Lower leg skin (tissue), 4 donors: Measurements from ENCODE around the gene IFNL1. TPM values are rescaled to one million over a fixed set of nuclear protein-coding genes. Genes with fewer than 3 reads are reported as not detected.

ENCODE experiments used
- DNase-seq, 2 donors: peaks; one replicate each; pipeline ENCODE4 v3.0.0-alpha.2; 2019; ENCODE audit warnings: low spot score in 2 of 2
- H3K4me3 ChIP-seq: fragments of 200-600 bp; sonication (generic); 2 replicates; pipeline ENCODE4 v1.5.1; 2017; ENCODE audit warnings: mild to moderate bottlenecking, low read depth; ENCODE audit not compliant: poor library complexity, severe bottlenecking
- CTCF ChIP-seq, 3 donors: fragments of 450-650 bp; IDR thresholded peaks; one replicate each; pipeline ENCODE4 v1.5.1; 2016; ENCODE audit warnings: antibody characterized with exemption in 3 of 3, mild to moderate bottlenecking in 3 of 3, moderate library complexity in 2 of 3
- POLR2A ChIP-seq, 2 donors: fragments of 450-650 bp; IDR thresholded peaks; one replicate each; pipeline ENCODE4 v1.6.1; 2016 to 2017; ENCODE audit warnings: antibody characterized with exemption in 2 of 2, mild to moderate bottlenecking in 1 of 2, moderate library complexity in 1 of 2
- WGBS, 2 donors: methylation state at CpG; one replicate each; pipeline ENCODE4 v1.1.5; 2018; 5-methylcytosine and 5-hydroxymethylcytosine counted together
- intact Hi-C: fragments of 100-400 bp; cut with DNase I; formaldehyde crosslinking; loops from one replicate; pipeline ENCODE4 v1.15.0; 2023; ENCODE audit warnings: low total_unique reads
- total RNA-seq, 4 donors: library from RNA; depleted of rRNA; stranded (reverse); fragments of >200 nt; gene quantifications; one replicate each; pipeline ENCODE4 v1.1.0, GENCODE V29; 2016

The IFNL1 gene
- total RNA-seq, 4 donors from 2014 or later: not detected

GRCh38 chr19:39347332-39348164 lies 51.3 kb downstream of the IFNL1 start:
- no peak for DNase-seq
- 75 to 80% methylated on average over 4 of the region's 4 CpGs for WGBS, 2 donors
- no peak for TF ChIP-seq CTCF (IDR thresholded peaks at IDR 0.05)
- TF ChIP-seq POLR2A (IDR thresholded peaks at IDR 0.05): no peak

More at GRCh38 chr19:39347332-39348164, 51.3 kb downstream of the IFNL1 start:
- intact Hi-C loops: no loop called here
- no peak overlapping the region for H3K4me3 ChIP-seq

Other genes with a start within 250 kb of the IFNL1 start
- gene ACP7, start 212.0 kb upstream of the IFNL1 start, total RNA-seq: 10 to 100 TPM; 20.8 to 46.5 (median 29.0) TPM
- 10 to 100 TPM; 30.9 to 65.7 (median 40.1) TPM for gene PAK4, start 170.6 kb upstream of the IFNL1 start, total RNA-seq
- 100 to 1,000 TPM; 367 to 798 (median 407) TPM for gene NCCRP1, start 99.4 kb upstream of the IFNL1 start, total RNA-seq
- gene SYCN, start 92.1 kb upstream of the IFNL1 start, total RNA-seq: not detected
- not detected for gene IFNL3, start 51.4 kb upstream of the IFNL1 start, total RNA-seq
- gene IFNL4, start 47.6 kb upstream of the IFNL1 start, total RNA-seq: not detected
- gene IFNL2, start 28.0 kb upstream of the IFNL1 start, total RNA-seq: not detected
- 1 to 10 TPM in 2 of 4 donors, under 1 TPM in 2; 0.46 to 3.5 (median 1.5) TPM for gene LRFN1, start 24.5 kb downstream of the IFNL1 start, total RNA-seq
- 10 to 100 TPM in 2 of 4 donors, 1 to 10 TPM in 1, under 1 TPM in 1; 0.72 to 12.6 (median 8.8) TPM for gene GMFG, start 39.6 kb downstream of the IFNL1 start, total RNA-seq
- gene SAMD4B, start 46.0 kb downstream of the IFNL1 start, total RNA-seq: 100 to 1,000 TPM; 102 to 132 (median 118) TPM
- 10 to 100 TPM; 22.4 to 48.0 (median 36.3) TPM for gene PAF1, start 94.7 kb downstream of the IFNL1 start, total RNA-seq
- 10 to 100 TPM; 30.3 to 35.8 (median 33.3) TPM for gene MED29, start 95.0 kb downstream of the IFNL1 start, total RNA-seq
- 100 to 1,000 TPM; 170 to 536 (median 280) TPM for gene ZFP36, start 110.4 kb downstream of the IFNL1 start, total RNA-seq
- 1 to 10 TPM; 3.0 to 6.4 (median 4.3) TPM for gene PLEKHG2, start 116.3 kb downstream of the IFNL1 start, total RNA-seq
- 1,000 to 10,000 TPM; 1,726 to 3,026 (median 2,088) TPM for gene RPS16, start 139.5 kb downstream of the IFNL1 start, total RNA-seq
- gene SUPT5H, start 149.2 kb downstream of the IFNL1 start, total RNA-seq: 100 to 1,000 TPM in 1 of 4 donors, 10 to 100 TPM in 3; 70.0 to 102 (median 77.3) TPM
- gene TIMM50, start 184.4 kb downstream of the IFNL1 start, total RNA-seq: 10 to 100 TPM; 35.0 to 41.9 (median 37.1) TPM
- under 1 TPM in 1 of 4 donors, not detected in 3; 0.10 TPM for gene DLL3, start 202.5 kb downstream of the IFNL1 start, total RNA-seq
- not detected for gene SELENOV, start 218.7 kb downstream of the IFNL1 start, total RNA-seq
- gene EID2B, start 236.4 kb downstream of the IFNL1 start, total RNA-seq: 1 to 10 TPM in 2 of 4 donors, under 1 TPM in 2; 0.56 to 1.5 (median 1.0) TPM
- gene EID2, start 243.8 kb downstream of the IFNL1 start, total RNA-seq: 10 to 100 TPM; 12.4 to 19.0 (median 14.3) TPM